GM20000 (cell line): Measurements from ENCODE around the gene MET.
"Not testable (repeated sequence)": the region's sequence is repeated elsewhere in the genome, so short reads cannot be mapped to it uniquely, and the experiment has no call there.

Experiments
- DNase-seq: peaks from one replicate; pipeline ENCODE4 v3.0.0; 2012; ENCODE audit warnings: low spot score
- TF ChIP-seq, protein P1 (sequence below): IDR thresholded peaks from 2 replicates; pipeline ENCODE4 v1.5.1; 2012; ENCODE audit warnings: mild to moderate bottlenecking, control low read depth; ENCODE audit errors: extremely low read depth, missing control alignments

Gene MET

DNA sequence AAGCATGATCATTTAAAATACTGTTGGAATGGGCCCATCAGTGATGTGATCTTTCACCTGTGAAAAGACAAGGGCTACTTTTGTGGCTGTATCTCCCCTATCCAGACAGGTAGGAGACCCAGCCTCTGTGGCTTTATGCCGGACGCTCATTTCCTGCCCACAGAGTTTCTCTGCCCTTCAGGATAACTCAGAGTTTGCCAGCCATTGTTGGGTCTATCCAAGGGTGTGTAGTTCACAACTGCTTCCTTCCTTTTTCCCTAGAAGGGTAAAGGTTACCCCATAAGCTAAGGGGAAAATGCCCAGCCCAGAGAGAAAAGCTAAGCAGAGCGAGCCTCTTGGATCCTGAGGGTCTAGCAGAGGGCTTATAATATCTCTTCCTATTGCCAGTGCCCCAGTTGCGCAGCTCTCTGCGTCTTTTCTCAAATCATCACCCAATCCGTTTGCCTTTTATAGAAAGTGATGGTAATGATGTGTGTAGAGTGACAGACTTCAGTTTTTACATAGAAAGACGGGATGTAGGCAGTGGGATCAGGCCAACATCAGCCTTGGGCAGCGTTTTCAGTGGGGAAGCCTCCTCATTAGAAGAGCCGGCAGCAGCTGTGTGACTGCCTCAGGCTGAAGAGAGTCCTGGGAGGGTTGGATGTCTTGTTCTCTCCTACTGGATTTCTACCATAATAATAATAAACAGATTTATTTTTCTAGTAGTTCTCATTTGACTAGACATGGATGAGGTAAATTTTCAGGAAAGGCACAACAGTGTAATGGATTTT lies 80.5 kb downstream of the MET start:
- TF ChIP-seq, protein P1, sequence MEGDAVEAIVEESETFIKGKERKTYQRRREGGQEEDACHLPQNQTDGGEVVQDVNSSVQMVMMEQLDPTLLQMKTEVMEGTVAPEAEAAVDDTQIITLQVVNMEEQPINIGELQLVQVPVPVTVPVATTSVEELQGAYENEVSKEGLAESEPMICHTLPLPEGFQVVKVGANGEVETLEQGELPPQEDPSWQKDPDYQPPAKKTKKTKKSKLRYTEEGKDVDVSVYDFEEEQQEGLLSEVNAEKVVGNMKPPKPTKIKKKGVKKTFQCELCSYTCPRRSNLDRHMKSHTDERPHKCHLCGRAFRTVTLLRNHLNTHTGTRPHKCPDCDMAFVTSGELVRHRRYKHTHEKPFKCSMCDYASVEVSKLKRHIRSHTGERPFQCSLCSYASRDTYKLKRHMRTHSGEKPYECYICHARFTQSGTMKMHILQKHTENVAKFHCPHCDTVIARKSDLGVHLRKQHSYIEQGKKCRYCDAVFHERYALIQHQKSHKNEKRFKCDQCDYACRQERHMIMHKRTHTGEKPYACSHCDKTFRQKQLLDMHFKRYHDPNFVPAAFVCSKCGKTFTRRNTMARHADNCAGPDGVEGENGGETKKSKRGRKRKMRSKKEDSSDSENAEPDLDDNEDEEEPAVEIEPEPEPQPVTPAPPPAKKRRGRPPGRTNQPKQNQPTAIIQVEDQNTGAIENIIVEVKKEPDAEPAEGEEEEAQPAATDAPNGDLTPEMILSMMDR, result no peak
- no peak for DNase-seq

DNA sequence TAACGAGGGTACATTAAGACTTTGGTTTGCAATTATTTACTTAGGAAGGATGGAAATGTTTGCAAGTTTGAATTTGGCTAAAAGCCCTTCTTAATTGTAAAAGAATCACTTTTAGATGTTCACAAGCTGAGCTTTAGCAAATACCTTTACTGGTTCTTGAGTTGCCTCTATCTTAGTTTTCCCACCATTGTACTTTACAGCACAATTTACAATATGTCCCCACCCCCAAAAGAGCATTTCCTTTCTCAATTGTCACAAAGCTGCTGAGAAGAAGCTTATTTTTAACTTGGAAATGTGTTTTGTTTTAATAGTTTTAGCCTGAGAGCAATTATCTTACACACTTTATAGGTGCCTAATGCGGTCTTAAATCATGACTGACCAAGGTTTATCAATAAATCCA lies 81.1 kb downstream of the MET start:
- DNase-seq, result no peak
- TF ChIP-seq, protein P1, result no peak

DNA sequence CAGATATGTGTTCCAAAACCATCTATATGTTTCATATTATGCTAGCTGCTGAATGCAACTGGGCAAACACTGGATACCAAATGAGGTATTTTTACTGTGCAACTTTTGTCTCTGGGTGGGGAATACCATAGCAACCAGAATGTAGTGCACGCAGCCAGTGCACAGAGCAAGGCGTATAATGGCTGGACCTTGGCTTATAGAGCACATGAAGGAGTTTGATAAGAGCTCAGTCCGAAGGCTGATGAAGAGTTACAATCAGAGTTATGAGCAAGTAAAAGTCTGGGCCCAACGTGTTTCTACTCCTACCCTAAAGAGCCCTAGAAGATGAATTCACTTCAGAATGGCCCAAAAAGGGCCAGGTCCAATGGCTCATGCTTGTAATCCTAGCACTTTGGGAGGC lies 82.2 kb downstream of the MET start:
- TF ChIP-seq, protein P1, result no peak
- DNase-seq, result no peak

DNA sequence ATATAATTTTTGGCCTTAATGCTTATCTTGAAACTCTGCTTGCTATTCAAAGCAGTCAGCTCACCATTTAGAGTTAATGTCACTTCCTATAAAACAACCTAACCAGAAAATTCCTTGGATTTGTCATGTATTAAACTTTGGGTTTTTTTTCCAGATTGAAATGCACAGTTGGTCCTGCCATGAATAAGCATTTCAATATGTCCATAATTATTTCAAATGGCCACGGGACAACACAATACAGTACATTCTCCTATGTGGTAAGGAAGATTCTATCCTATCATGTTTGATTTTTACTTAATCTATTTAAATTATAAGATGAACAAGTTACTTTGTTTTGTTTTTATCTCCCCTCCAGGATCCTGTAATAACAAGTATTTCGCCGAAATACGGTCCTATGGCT lies 85.3 kb downstream of the MET start:
- no peak for DNase-seq
- TF ChIP-seq, protein P1, result no peak

DNA sequence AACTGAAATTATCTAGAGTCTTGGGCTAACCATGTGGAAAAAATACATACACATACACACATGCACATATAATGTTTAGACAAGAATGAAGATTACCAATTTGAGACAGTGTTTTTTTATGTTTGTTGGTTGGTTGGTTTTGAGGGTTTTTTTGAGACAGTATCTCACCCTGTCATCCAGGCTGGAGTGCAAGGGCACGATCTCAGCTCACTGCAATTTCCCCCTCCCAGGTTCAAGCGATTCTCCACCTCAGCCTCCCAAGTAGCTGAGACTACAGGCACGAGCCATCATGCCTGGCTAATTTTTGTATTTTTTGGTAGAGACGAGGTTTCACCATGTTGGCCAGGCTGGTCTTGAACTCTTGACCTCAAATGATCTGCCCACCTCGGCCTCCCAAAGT lies 87.6 kb downstream of the MET start:
- not testable (repeated sequence) for DNase-seq

DNA sequence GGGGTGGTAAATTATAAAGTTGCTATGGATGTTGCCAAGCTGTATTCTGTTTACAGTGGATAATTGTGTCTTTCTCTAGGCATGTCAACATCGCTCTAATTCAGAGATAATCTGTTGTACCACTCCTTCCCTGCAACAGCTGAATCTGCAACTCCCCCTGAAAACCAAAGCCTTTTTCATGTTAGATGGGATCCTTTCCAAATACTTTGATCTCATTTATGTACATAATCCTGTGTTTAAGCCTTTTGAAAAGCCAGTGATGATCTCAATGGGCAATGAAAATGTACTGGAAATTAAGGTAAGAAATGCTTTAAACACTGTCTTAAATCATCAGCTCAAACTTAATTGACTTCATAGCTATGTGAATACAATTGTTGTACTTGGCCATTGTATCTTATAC lies 91.0 kb downstream of the MET start:
- TF ChIP-seq, protein P1, result no peak
- no peak for DNase-seq

- TF ChIP-seq, protein P1, result no peak
- no peak for DNase-seq
Measured at GRCh38 chr7:116763647-116764046, 91.7 kb downstream of the MET start.

DNA sequence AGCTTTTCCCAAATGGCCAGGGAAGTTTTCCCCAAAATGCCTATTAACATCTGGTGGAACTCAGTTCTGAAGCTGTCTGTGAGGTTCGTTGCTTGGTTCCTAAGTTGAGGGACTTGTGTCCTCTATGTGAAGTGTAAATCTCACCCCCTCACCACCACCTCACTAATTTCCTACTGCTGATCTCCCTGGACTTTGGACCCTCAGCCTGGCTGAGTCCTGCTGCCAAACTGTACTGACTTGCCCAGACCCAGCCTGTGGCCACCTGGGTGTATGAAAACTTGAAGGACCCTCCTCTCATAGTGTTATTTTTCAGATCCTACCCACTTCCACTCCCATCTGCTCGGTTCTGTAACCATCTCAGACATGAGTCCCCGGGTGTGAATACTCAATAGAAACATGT lies 94.9 kb downstream of the MET start:
- no peak for DNase-seq
- TF ChIP-seq, protein P1, result no peak
